SU-DHL-6 (cell line): ENCODE results near the gene WDR11.

ENCODE experiments used
- H2AFZ ChIP-seq: fragments of 200-600 bp; sonication (generic); 2 replicates; pipeline ENCODE4 v1.6.1; 2014; ENCODE audit warnings: low read depth, mild to moderate bottlenecking, moderate library complexity, mixed read lengths, antibody characterized with exemption, low read length; ENCODE audit not compliant: severe bottlenecking
- H3F3A ChIP-seq: fragments of 200-600 bp; shearing (Covaris generic); 2 replicates; pipeline ENCODE4 v1.6.0; 2016; ENCODE audit warnings: antibody characterized with exemption, mild to moderate bottlenecking; ENCODE audit not compliant: insufficient read depth
- H3K27ac ChIP-seq: fragments of 200-600 bp; sonication (generic); 2 replicates; pipeline ENCODE4 v1.5.1; 2016; ENCODE audit warnings: low read depth, mild to moderate bottlenecking, low read length, moderate library complexity, mixed read lengths
- H3K27me3 ChIP-seq: fragments of 200-600 bp; sonication (generic), shearing (Covaris generic); 2 replicates; pipeline ENCODE4 v1.6.0; 2014; ENCODE audit warnings: mild to moderate bottlenecking, low read length
- H3K36me3 ChIP-seq: fragments of 200-600 bp; sonication (generic); 2 replicates; pipeline ENCODE4 v1.6.1; 2014; ENCODE audit warnings: mild to moderate bottlenecking, low read length, mixed read lengths
- H3K4me2 ChIP-seq: fragments of 300-600, 200-600 bp; shearing (Covaris generic), sonication (generic); 2 replicates; pipeline ENCODE4 v1.6.0; 2014; ENCODE audit warnings: low read length, low read depth, mild to moderate bottlenecking; ENCODE audit not compliant: poor library complexity, severe bottlenecking
- H3K4me3 ChIP-seq: fragments of 200-600 bp; sonication (generic); 2 replicates; pipeline ENCODE4 v1.5.1; 2014; ENCODE audit warnings: antibody characterized with exemption, low read length, mild to moderate bottlenecking, mixed read lengths; ENCODE audit not compliant: insufficient read depth, poor library complexity, severe bottlenecking
- H3K79me2 ChIP-seq: fragments of 200-600 bp; sonication (generic); 2 replicates; pipeline ENCODE4 v1.6.1; 2014; ENCODE audit warnings: mild to moderate bottlenecking, low read length, moderate library complexity; ENCODE audit not compliant: insufficient read depth
- H3K9ac ChIP-seq: fragments of 200-600 bp; sonication (generic); 2 replicates; pipeline ENCODE4 v1.7.0; 2014; ENCODE audit warnings: mild to moderate bottlenecking, low read length
- H3K9me2 ChIP-seq: fragments of 200-600 bp; sonication (generic); replicated peaks from 2 replicates; pipeline ENCODE4 v1.6.1; 2014; ENCODE audit warnings: low read length; ENCODE audit not compliant: insufficient read depth
- H3K9me3 ChIP-seq: fragments of 200-600 bp; sonication (generic); 2 replicates; pipeline ENCODE4 v1.6.1; 2014; ENCODE audit warnings: low read length, mixed read lengths; ENCODE audit not compliant: insufficient read depth
- H4K20me1 ChIP-seq: fragments of 200-600 bp; sonication (generic); 2 replicates; pipeline ENCODE4 v1.6.1; 2014; ENCODE audit warnings: low read depth, mild to moderate bottlenecking, antibody characterized with exemption, low read length, moderate library complexity, mixed read lengths
- CTCF ChIP-seq: fragments of 200-600 bp; sonication (generic); IDR thresholded peaks from one replicate; pipeline ENCODE4 v1.5.1; 2017; ENCODE audit warnings: antibody characterized with exemption, mild to moderate bottlenecking, low read length, moderate library complexity; ENCODE audit not compliant: insufficient read depth, poor library complexity, severe bottlenecking
- EZH2phosphoT487 ChIP-seq: fragments of 200-600 bp; sonication (generic), shearing (Covaris generic); conservative IDR thresholded peaks from 2 replicates; pipeline ENCODE4 v1.6.1; 2018; ENCODE audit warnings: mild to moderate bottlenecking, antibody characterized with exemption, low read length, moderate library complexity, mixed read lengths

WDR11 gene

DNA sequence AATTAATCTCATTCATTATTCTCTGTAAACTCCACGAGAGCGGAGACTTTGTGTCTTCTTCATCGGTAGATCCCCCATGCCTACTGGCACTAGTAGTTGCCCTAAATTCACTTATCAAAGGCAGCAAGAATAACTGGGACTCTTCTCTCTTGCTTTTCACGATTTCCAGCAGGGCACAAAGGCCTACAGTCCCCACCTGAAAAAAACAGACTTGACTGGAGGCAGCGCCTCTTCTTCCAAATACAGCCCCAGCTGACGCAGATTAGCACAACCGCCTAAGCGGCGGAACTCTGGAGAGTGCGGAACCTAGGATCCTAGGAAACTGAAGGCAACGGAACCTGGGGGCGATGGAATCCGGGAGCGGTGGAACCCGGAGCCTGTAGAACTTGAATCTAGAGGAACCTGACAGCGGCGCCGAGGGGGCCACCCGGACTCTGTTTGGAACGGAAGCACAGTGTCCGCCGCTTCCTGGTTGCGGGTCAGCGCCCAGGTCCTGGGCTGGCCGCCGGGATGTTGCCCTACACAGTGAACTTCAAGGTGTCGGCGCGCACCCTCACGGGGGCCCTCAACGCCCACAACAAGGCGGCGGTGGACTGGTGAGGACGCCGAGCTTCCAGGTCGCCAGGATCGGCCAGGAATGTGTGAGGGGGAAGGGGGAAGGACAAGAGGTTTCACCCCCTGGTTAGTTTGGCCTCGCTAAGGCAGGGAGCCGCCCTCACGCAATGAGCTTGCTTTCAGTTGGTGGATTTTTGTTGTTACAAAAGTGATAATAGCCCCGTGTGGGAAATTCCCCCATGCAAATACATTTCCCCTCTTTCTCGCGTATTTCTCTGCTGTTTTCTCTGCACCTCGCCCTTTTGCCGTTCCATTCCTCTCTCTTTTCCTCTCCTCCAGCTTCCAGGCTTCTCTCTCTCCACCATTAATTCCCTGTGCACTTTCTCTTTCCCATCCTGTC is at the start of gene WDR11:
WDR11 (plus strand) TSS at position 452 of the 955 bp plus-strand sequence; CDS start at position 511, 59 bp downstream.
- Histone ChIP-seq H3F3A (no peaks in the 10 kb centered on the region), H2AFZ (peak within 1 kb of the TSS; percentile 85), H3K79me2 (peaks cover 37% of the 10 kb centered on the region), H3K9me3 (no peaks in the 10 kb centered on the region), H3K4me3 (peak within 1 kb of the TSS; percentile 79), H3K27me3 (no peaks in the 10 kb centered on the region), H3K27ac (peak within 1 kb of the TSS; percentile 72), H3K9me2 (no peaks in the 10 kb centered on the region), H4K20me1 (no peaks in the 10 kb centered on the region), H3K4me2 (peak within 1 kb of the TSS; percentile 91), H3K9ac (peak within 1 kb of the TSS; percentile 67), H3K36me3 (peaks cover 3% of the 10 kb centered on the region; the same call in 1 of the 2 replicates)
- TF ChIP-seq CTCF (no peak), EZH2phosphoT487 (no peak)

- H3K9me3 ChIP-seq, result no peaks in the 10 kb centered on the region
- H3K9me2 ChIP-seq, result no peaks in the 10 kb centered on the region
- H4K20me1 ChIP-seq, result no peaks in the 10 kb centered on the region
- H3K36me3 ChIP-seq, result no peaks in the 10 kb centered on the region
- no peak overlapping the region for H3K27ac ChIP-seq
- no peaks in the 10 kb centered on the region for H3F3A ChIP-seq
- H3K9ac ChIP-seq, result no peak overlapping the region
- H3K79me2 ChIP-seq, result no peaks in the 10 kb centered on the region
- no peak overlapping the region for H3K4me2 ChIP-seq
- TF ChIP-seq EZH2phosphoT487, result no peak
- no peak for TF ChIP-seq CTCF
- H2AFZ ChIP-seq, result no peak overlapping the region
- no peaks in the 10 kb centered on the region for H3K27me3 ChIP-seq
- H3K4me3 ChIP-seq, result no peak overlapping the region
These were observed 48.2 kb upstream of the WDR11 start for GRCh38 chr10:120802935-120803334.

DNA sequence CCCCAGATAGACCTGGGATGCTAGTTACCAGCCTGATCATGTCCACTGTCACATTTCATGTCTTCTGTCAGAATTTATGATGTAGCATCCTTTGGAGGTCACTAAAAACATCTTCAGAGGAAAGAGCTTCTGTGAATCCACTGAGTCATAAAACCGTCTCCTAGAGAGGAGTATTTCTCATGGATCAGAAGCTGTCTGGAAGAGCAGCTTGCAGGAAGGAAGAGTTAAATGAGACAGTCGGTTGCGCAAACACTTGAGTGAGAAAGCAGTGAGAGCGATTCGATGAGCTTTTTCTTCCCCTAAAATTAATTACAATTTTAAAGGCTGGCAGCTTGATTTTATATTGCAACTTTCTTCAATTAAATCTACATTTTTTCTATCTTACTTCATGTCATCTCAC is 47.2 kb upstream of the WDR11 start:
- no peak overlapping the region for H3K4me3 ChIP-seq
- no peak overlapping the region for H3K4me2 ChIP-seq
- H3K9ac ChIP-seq, result no peak overlapping the region
- no peaks in the 10 kb centered on the region for H3K27me3 ChIP-seq
- H3K36me3 ChIP-seq, result no peaks in the 10 kb centered on the region
- H3K9me3 ChIP-seq, result no peaks in the 10 kb centered on the region
- H3K9me2 ChIP-seq, result no peaks in the 10 kb centered on the region
- H2AFZ ChIP-seq, result no peak overlapping the region
- no peaks in the 10 kb centered on the region for H3F3A ChIP-seq
- no peak overlapping the region for H3K27ac ChIP-seq
- H4K20me1 ChIP-seq, result no peaks in the 10 kb centered on the region
- no peak for TF ChIP-seq CTCF
- TF ChIP-seq EZH2phosphoT487, result no peak
- no peaks in the 10 kb centered on the region for H3K79me2 ChIP-seq
